Cardiac fibroblast (primary cell): ENCODE data around the gene DOCK7.
A peak's percentile ranks its signal among the peaks of the same experiment; 100 is the strongest.

Experiments used
- DNase-seq, 2 donors: peaks; one replicate each; pipeline versions ENCODE4 v3.0.0 to v3.0.0-alpha.2; 2010; ENCODE audit warnings: low read depth in 2 of 2
- H3K4me3 ChIP-seq, 2 donors: replicated peaks in 1 of 2; 1 replicate in 1 of 2; 2 replicates in 1 of 2; pipeline ENCODE4 v1.5.1; 2011; ENCODE audit warnings: low read depth in 2 of 2, low read length in 2 of 2, mild to moderate bottlenecking in 2 of 2, moderate library complexity in 1 of 2
- TF ChIP-seq, protein P1 (sequence below): IDR thresholded peaks from one replicate; pipeline ENCODE4 v1.5.1; 2011; ENCODE audit warnings: low read depth, mild to moderate bottlenecking, low read length, inconsistent platforms

Gene DOCK7

GRCh38 chr1:62439652-62440371 lies 248.4 kb downstream of the DOCK7 start:
- DNase-seq: peak in 1 of 2 donors; percentile 19
- no peak overlapping the region for H3K4me3 ChIP-seq

GRCh38 chr1:62438163-62438562 lies 250.0 kb downstream of the DOCK7 start:
- peak overlapping the region; percentile 89 to 93 for H3K4me3 ChIP-seq
- DNase-seq: peak; percentile 8 to 10
- TF ChIP-seq, protein P1, sequence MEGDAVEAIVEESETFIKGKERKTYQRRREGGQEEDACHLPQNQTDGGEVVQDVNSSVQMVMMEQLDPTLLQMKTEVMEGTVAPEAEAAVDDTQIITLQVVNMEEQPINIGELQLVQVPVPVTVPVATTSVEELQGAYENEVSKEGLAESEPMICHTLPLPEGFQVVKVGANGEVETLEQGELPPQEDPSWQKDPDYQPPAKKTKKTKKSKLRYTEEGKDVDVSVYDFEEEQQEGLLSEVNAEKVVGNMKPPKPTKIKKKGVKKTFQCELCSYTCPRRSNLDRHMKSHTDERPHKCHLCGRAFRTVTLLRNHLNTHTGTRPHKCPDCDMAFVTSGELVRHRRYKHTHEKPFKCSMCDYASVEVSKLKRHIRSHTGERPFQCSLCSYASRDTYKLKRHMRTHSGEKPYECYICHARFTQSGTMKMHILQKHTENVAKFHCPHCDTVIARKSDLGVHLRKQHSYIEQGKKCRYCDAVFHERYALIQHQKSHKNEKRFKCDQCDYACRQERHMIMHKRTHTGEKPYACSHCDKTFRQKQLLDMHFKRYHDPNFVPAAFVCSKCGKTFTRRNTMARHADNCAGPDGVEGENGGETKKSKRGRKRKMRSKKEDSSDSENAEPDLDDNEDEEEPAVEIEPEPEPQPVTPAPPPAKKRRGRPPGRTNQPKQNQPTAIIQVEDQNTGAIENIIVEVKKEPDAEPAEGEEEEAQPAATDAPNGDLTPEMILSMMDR: no peak

More at GRCh38 chr1:62439652-62440371, 248.4 kb downstream of the DOCK7 start:
- TF ChIP-seq, protein P1: no peak

- DNase-seq: peak; percentile 16 to 24
- TF ChIP-seq, protein P1: no peak
Measured at GRCh38 chr1:62437273-62437940, 250.8 kb downstream of the DOCK7 start.

GRCh38 chr1:62436466-62437272 lies 251.5 kb downstream of the DOCK7 start, which contains the start of gene USP1:
Gene USP1 (plus strand): TSS chr1:62437049. CDS start chr1:62439868, 2,819 bp downstream.
- peak; percentile 100 for DNase-seq
- TF ChIP-seq, protein P1: no peak

More at GRCh38 chr1:62437273-62437940, 250.8 kb downstream of the DOCK7 start:
- H3K4me3 ChIP-seq: peak overlapping the region; percentile 89 to 93

GRCh38 chr1:62436039-62436465 lies 252.1 kb downstream of the DOCK7 start:
- TF ChIP-seq, protein P1: no peak
- H3K4me3 ChIP-seq: peak overlapping the region; percentile 89 to 93
- DNase-seq: no peak

More at GRCh38 chr1:62436466-62437272, 251.5 kb downstream of the DOCK7 start, which contains the start of gene USP1:
- peak within 1 kb of the TSS; percentile 89 to 93 for H3K4me3 ChIP-seq
